K562 (cell line): ENCODE measurements around the gene C22orf39. TPM values are rescaled to one million over a fixed set of nuclear protein-coding genes. Genes with fewer than 3 reads are reported as not detected.

ENCODE experiments used
- ARID3A ChIP-seq: IDR thresholded peaks from 2 replicates; pipeline ENCODE4 v1.6.1; 2012; ENCODE audit warnings: low read depth, low read length, improper control_type of control experiment, borderline replicate concordance
- ELF4 ChIP-seq: fragments of 450-650 bp; formaldehyde crosslinking; IDR thresholded peaks from 2 replicates; pipeline ENCODE4 v1.4.0; 2022; ENCODE audit warnings: missing genetic modification characterization
- EZH2 ChIP-seq: IDR thresholded peaks from 2 replicates; pipeline ENCODE4 v1.6.1; 2012; ENCODE audit warnings: low read depth, mild to moderate bottlenecking, inconsistent platforms, low read length, borderline replicate concordance
- FOXK1 ChIP-seq: sonication (generic); formaldehyde crosslinking; IDR thresholded peaks from 2 replicates; pipeline ENCODE4 v1.8.0; 2022; ENCODE audit warnings: missing genetic modification reagents, mild to moderate bottlenecking, borderline replicate concordance
- MLLT1 ChIP-seq, 2 experiments: fragments of 450-650 bp; IDR thresholded peaks; 2 replicates each; pipeline ENCODE4 v1.6.1; 2016
- MNT ChIP-seq, 2 experiments: fragments of 450-650 bp; conservative IDR thresholded peaks; 2 replicates each; pipeline ENCODE4 v1.6.1; 2017; ENCODE audit warnings: mild to moderate bottlenecking in 2 of 2, moderate library complexity in 2 of 2
- SPI1 ChIP-seq: IDR thresholded peaks from 2 replicates; pipeline ENCODE4 v1.6.1; 2011; ENCODE audit warnings: low read depth, low read length, control low read depth, borderline replicate concordance
- ZBTB26 ChIP-seq: fragments of 450-650 bp; formaldehyde crosslinking; IDR thresholded peaks from 2 replicates; pipeline ENCODE4 v1.4.0; 2022; ENCODE audit warnings: missing genetic modification characterization
- ZNF3 ChIP-seq: fragments of 250-450 bp; sonication (Bioruptor Pico); IDR thresholded peaks from 2 replicates; pipeline ENCODE4 v1.5.0; 2021; ENCODE audit warnings: mild to moderate bottlenecking, moderate library complexity
- polyA plus RNA-seq, 8 experiments: library from polyadenylated mRNA; depleted of rRNA in 4 of 8; stranded (reverse) in 5 of 8; unstranded in 3 of 8; fragments of >200 nt; fragmentation: Nextera tagmentation in 2 of 8; fragmentation: Illumina TruSeq in 1 of 8; extraction: Ambion mirVana in 2 of 8; extraction: Trizol in 1 of 8; gene quantifications; 2 replicates each; pipeline versions ENCODE4 v1.2.1 to v1.2.3, GENCODE V29; 2011 to 2014; ENCODE audit warnings: inconsistent platforms in 1 of 8, missing spikeins in 1 of 8
- total RNA-seq, 7 experiments: library from RNA; depleted of rRNA in 6 of 7; stranded (reverse); fragments of >200 nt in 6 of 7; fragmentation: Illumina TruSeq in 2 of 7; extraction: Trizol in 2 of 7; gene quantifications; 2 replicates each; pipeline versions ENCODE4 v1.2.1 to v1.2.3, GENCODE V29; 2011 to 2021; ENCODE audit warnings: low replicate concordance in 1 of 7
- TF ChIP-seq, protein P1 (sequence below): sonication (generic); formaldehyde crosslinking; IDR thresholded peaks from 2 replicates; pipeline ENCODE4 v1.8.0; 2022; ENCODE audit warnings: mild to moderate bottlenecking, missing genetic modification reagents
- TF ChIP-seq, protein P2 (sequence below), 2 experiments: fragments of 450-650 bp; formaldehyde crosslinking in 1 of 2; IDR thresholded peaks; 2 replicates each; pipeline versions ENCODE4 v1.4.0 to v1.6.1; 2014 to 2020; ENCODE audit warnings: mild to moderate bottlenecking in 2 of 2, borderline replicate concordance in 1 of 2, low read depth in 1 of 2

C22orf39 gene
- total and polyA plus RNA-seq, 9 of the 15 experiments (the other 6 are each of a cell fraction or from before 2014, with no cell fraction given): 20.4 to 139 (median 66.8) TPM

DNA sequence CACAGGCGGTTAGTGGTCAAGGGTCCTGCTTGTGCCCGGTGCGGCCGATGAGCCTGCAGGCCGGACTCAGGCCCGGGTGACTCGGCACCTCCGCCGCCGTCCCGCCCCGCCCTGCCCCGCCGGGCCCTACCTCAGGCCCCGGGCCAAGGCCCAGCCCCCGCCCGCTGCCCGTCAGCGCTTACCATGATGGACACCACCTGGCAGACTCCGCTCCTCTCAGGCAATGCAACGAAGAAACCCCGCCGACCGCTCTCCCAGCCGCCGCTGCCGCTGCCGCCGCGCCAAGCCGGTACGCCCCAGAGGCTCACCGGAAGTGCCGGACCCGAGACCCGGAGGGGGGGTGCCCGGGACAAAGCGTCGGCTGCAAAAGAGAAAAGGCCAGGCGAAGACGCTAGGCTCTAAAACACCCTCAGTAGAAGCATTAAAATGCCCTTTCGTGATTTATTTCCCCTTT, 31.4 kb upstream of the C22orf39 start, which contains the start of gene UFD1 (continued):
- no peak for TF ChIP-seq MLLT1 (IDR thresholded peaks at IDR 0.05)
- TF ChIP-seq MNT (conservative IDR thresholded peaks at IDR 0.05): no peak
- TF ChIP-seq ELF4: no peak
- no peak for TF ChIP-seq SPI1
- TF ChIP-seq, protein P1, sequence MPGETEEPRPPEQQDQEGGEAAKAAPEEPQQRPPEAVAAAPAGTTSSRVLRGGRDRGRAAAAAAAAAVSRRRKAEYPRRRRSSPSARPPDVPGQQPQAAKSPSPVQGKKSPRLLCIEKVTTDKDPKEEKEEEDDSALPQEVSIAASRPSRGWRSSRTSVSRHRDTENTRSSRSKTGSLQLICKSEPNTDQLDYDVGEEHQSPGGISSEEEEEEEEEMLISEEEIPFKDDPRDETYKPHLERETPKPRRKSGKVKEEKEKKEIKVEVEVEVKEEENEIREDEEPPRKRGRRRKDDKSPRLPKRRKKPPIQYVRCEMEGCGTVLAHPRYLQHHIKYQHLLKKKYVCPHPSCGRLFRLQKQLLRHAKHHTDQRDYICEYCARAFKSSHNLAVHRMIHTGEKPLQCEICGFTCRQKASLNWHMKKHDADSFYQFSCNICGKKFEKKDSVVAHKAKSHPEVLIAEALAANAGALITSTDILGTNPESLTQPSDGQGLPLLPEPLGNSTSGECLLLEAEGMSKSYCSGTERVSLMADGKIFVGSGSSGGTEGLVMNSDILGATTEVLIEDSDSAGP (CRISPR knock-in tag): no peak
- no peak for TF ChIP-seq ZNF3 (CRISPR knock-in tag)
- TF ChIP-seq ZBTB26 (CRISPR knock-in tag): no peak
- peak; percentile 95; the same call in 1 of the 2 replicates for TF ChIP-seq ARID3A
- TF ChIP-seq, protein P2, sequence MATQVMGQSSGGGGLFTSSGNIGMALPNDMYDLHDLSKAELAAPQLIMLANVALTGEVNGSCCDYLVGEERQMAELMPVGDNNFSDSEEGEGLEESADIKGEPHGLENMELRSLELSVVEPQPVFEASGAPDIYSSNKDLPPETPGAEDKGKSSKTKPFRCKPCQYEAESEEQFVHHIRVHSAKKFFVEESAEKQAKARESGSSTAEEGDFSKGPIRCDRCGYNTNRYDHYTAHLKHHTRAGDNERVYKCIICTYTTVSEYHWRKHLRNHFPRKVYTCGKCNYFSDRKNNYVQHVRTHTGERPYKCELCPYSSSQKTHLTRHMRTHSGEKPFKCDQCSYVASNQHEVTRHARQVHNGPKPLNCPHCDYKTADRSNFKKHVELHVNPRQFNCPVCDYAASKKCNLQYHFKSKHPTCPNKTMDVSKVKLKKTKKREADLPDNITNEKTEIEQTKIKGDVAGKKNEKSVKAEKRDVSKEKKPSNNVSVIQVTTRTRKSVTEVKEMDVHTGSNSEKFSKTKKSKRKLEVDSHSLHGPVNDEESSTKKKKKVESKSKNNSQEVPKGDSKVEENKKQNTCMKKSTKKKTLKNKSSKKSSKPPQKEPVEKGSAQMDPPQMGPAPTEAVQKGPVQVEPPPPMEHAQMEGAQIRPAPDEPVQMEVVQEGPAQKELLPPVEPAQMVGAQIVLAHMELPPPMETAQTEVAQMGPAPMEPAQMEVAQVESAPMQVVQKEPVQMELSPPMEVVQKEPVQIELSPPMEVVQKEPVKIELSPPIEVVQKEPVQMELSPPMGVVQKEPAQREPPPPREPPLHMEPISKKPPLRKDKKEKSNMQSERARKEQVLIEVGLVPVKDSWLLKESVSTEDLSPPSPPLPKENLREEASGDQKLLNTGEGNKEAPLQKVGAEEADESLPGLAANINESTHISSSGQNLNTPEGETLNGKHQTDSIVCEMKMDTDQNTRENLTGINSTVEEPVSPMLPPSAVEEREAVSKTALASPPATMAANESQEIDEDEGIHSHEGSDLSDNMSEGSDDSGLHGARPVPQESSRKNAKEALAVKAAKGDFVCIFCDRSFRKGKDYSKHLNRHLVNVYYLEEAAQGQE (IDR thresholded peaks at IDR 0.05; ENCODE audit: borderline replicate concordance): no peak
- TF ChIP-seq, protein P2 (CRISPR knock-in tag; IDR thresholded peaks at IDR 0.05; ENCODE audit: low read depth): no peak
- TF ChIP-seq FOXK1 (CRISPR knock-in tag): no peak
- TF ChIP-seq EZH2: no peak
